ENCODE results near the gene HORMAD2. TPM values are rescaled to one million over a fixed set of nuclear protein-coding genes. Genes with fewer than 3 reads are reported as not detected.
"Not testable (repeated sequence)": the region's sequence is repeated elsewhere in the genome, so short reads cannot be mapped to it uniquely, and the experiment has no call there.

HORMAD2 gene
- total RNA-seq, 1 donor from 2014 or later: not detected

DNA sequence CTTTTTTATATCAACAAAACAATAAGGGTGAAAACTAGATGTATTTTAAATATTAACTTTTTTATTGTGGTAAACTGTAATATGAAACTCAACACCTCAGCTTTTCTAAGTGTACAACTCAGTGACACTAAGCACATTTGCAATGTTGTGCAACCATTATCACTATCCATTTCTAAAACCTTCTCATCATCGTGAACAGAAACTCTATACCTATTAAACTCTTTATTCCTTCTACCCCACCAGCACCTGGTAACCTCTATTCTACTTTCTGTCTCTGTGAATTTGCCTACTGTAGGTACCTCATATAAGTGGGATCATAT, 9.4 kb downstream of the HORMAD2 start:
- Mint-ChIP-seq H3K36me3 (no peaks in the 10 kb centered on the region), H3K9me3 (peaks cover 3% of the 10 kb centered on the region), H3K27ac (no peak overlapping the region), H3K4me3 (no peak overlapping the region), H3K4me1 (ENCODE audit: unreplicated experiment) (no peaks in the 10 kb centered on the region), H3K27me3 (peaks cover 5% of the 10 kb centered on the region)
- TF ChIP-seq, protein P1, sequence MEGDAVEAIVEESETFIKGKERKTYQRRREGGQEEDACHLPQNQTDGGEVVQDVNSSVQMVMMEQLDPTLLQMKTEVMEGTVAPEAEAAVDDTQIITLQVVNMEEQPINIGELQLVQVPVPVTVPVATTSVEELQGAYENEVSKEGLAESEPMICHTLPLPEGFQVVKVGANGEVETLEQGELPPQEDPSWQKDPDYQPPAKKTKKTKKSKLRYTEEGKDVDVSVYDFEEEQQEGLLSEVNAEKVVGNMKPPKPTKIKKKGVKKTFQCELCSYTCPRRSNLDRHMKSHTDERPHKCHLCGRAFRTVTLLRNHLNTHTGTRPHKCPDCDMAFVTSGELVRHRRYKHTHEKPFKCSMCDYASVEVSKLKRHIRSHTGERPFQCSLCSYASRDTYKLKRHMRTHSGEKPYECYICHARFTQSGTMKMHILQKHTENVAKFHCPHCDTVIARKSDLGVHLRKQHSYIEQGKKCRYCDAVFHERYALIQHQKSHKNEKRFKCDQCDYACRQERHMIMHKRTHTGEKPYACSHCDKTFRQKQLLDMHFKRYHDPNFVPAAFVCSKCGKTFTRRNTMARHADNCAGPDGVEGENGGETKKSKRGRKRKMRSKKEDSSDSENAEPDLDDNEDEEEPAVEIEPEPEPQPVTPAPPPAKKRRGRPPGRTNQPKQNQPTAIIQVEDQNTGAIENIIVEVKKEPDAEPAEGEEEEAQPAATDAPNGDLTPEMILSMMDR (conservative IDR thresholded peaks at IDR 0.05): no peak
- no peak for DNase-seq (ENCODE audit: extremely low spot score, unreplicated experiment)

DNA sequence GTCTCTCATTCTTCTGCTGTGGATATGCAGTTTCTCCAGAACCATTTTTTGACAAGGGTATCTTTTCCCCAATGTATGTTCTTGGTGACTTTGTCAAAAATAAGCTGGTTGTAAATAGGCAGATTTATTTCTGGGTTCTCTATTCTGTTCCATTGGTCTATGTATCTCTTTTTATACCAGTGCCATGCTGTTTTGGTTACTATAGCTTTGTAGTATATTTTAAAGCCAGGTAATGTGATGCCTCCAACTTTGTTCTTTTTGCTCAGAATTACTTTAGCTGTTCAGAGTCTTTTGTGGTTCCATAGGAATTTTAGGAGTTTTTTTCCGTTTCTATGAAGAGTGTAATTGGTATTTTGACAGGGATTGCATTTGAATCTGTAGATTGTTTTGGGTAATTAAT, 12.4 kb downstream of the HORMAD2 start:
- no peak overlapping the region for H3K4me3 Mint-ChIP-seq
- H3K27ac Mint-ChIP-seq: no peak overlapping the region
- TF ChIP-seq, protein P1 (conservative IDR thresholded peaks at IDR 0.05): no peak
- H3K36me3 Mint-ChIP-seq: no peaks in the 10 kb centered on the region
- peaks cover 5% of the 10 kb centered on the region for H3K27me3 Mint-ChIP-seq
- H3K4me1 Mint-ChIP-seq (ENCODE audit: unreplicated experiment): no peaks in the 10 kb centered on the region
- no peak for DNase-seq (ENCODE audit: extremely low spot score, unreplicated experiment)
- peaks cover 7% of the 10 kb centered on the region for H3K9me3 Mint-ChIP-seq

DNA sequence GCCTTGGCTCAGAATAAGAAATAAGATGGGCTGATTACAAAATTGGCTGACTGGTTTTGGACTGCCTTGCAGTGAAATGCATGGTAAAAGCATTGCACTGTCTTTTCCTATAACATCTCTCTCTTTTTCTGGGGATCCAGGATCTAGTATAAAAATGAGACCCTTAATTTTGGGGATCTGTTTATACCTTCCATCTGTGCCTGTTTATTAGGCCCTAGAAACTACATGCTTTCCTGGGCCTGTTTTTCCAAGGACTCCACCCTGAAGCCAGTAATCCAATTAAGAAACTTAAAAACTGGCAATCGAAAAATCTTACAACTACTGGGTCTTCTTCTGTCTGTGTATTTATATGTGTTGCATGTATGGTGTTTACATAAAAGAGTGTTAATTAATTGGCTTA, 14.5 kb downstream of the HORMAD2 start:
- Mint-ChIP-seq H3K4me1 (ENCODE audit: unreplicated experiment) (no peaks in the 10 kb centered on the region), H3K27me3 (peaks cover 5% of the 10 kb centered on the region), H3K4me3 (no peak overlapping the region), H3K27ac (no peak overlapping the region), H3K9me3 (peaks cover 7% of the 10 kb centered on the region), H3K36me3 (no peaks in the 10 kb centered on the region)
- TF ChIP-seq, protein P1 (conservative IDR thresholded peaks at IDR 0.05): no peak
- DNase-seq (ENCODE audit: extremely low spot score, unreplicated experiment): no peak

- H3K4me1 Mint-ChIP-seq (ENCODE audit: unreplicated experiment): no peaks in the 10 kb centered on the region
Observed at GRCh38 chr22:30097861-30098260, 17.6 kb downstream of the HORMAD2 start.

GRCh38 chr22:30100770-30101169, 20.5 kb downstream of the HORMAD2 start:
- not testable (repeated sequence) for H3K9me3 Mint-ChIP-seq; H3K4me1 Mint-ChIP-seq (ENCODE audit: unreplicated experiment); H3K27me3 Mint-ChIP-seq; H3K36me3 Mint-ChIP-seq; H3K27ac Mint-ChIP-seq; DNase-seq (ENCODE audit: extremely low spot score, unreplicated experiment); H3K4me3 Mint-ChIP-seq

More at GRCh38 chr22:30097861-30098260, 17.6 kb downstream of the HORMAD2 start:
- Mint-ChIP-seq H3K27ac (no peak overlapping the region), H3K9me3 (peaks cover 7% of the 10 kb centered on the region), H3K36me3 (no peaks in the 10 kb centered on the region), H3K27me3 (peaks cover 5% of the 10 kb centered on the region), H3K4me3 (no peak overlapping the region)
- TF ChIP-seq, protein P1 (conservative IDR thresholded peaks at IDR 0.05): no peak
- no peak for DNase-seq (ENCODE audit: extremely low spot score, unreplicated experiment)

DNA sequence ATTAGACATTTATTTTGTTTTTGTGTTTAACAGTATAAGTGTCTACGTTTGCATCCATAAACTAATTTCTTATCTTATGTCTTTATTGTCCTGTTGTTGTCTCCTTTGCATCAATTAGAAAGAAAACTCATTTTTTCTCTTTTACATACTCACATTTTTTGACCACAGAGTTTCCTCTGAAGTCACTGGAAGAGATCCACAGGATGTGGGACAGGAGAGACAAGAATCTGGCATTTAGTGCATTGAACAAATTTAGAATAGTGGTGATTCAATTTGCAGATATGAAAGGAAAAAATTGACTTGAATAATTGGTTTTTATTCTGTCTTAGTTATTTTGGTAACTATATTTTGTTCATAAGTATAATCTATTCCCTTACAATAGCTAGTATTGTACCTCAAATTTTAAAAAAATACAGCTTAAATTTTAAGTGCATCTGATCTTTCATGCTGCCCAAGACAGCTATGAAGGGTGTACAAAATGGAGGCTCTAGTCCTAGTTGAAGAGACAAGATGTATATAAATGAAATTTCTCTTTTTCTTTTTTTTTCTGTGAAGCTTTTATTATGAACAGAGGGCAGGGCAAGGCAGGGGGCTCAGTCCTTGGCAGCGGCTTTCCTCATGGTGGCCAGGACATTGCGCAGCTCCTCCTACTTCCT, 24.4 kb downstream of the HORMAD2 start:
- Mint-ChIP-seq H3K9me3 (no peaks in the 10 kb centered on the region), H3K27ac (no peak overlapping the region), H3K36me3 (no peaks in the 10 kb centered on the region), H3K4me1 (ENCODE audit: unreplicated experiment) (no peaks in the 10 kb centered on the region), H3K4me3 (no peak overlapping the region), H3K27me3 (peaks cover 12% of the 10 kb centered on the region)
- DNase-seq (ENCODE audit: extremely low spot score, unreplicated experiment): no peak
- TF ChIP-seq, protein P1 (conservative IDR thresholded peaks at IDR 0.05): no peak
